Psoas muscle (tissue), 8 donors: ENCODE measurements around the gene ACTL6B. TPM values are rescaled to one million over a fixed set of nuclear protein-coding genes. Genes with fewer than 3 reads are reported as not detected.

Source experiments
- ATAC-seq, 4 donors: fragments of 200-7000 bp; cut with Tn5 transposase; one replicate each; pipeline ENCODE4 v1.9.1; 2020; ENCODE audit warnings: moderate library complexity in 3 of 4, mild to moderate bottlenecking in 2 of 4
- DNase-seq, 2 donors: peaks; one replicate each; pipeline ENCODE4 v3.0.0-alpha.2; 2020
- H3K27ac ChIP-seq: fragments of 200-600 bp; one replicate; pipeline ENCODE4 v1.8.0; 2022
- H3K27me3 ChIP-seq, 3 donors: fragments of 200-600 bp in 1 of 3; one replicate each; pipeline versions ENCODE4 v1.6.1 to v1.8.0; 2013 to 2022; ENCODE audit warnings: low read length in 2 of 3, mild to moderate bottlenecking in 2 of 3, moderate library complexity in 1 of 3; ENCODE audit not compliant: insufficient read depth in 3 of 3
- H3K36me3 ChIP-seq, 2 donors: fragments of 200-600 bp in 1 of 2; one replicate each; pipeline versions ENCODE4 v1.6.1 to v1.8.0; 2013 to 2022; ENCODE audit warnings: low read depth in 1 of 2, mild to moderate bottlenecking in 1 of 2, moderate library complexity in 1 of 2; ENCODE audit not compliant: insufficient read depth in 1 of 2
- H3K4me1 ChIP-seq: fragments of 200-600 bp; one replicate; pipeline ENCODE4 v1.8.0; 2022
- H3K4me3 ChIP-seq: fragments of 200-600 bp; one replicate; pipeline ENCODE4 v1.8.0; 2022; ENCODE audit warnings: mild to moderate bottlenecking
- H3K9me3 ChIP-seq: fragments of 200-600 bp; one replicate; pipeline ENCODE4 v1.8.0; 2022
- CTCF ChIP-seq: fragments of 200-600 bp; IDR thresholded peaks from one replicate; pipeline ENCODE4 v1.8.0; 2022; ENCODE audit warnings: antibody characterized with exemption
- WGBS, 3 donors: extraction: QIAGEN DNeasy Blood & Tissue Kit; methylation state at CpG; one replicate each; pipeline versions ENCODE4 v1.1.6 to v1.1.7; 2013; 5-methylcytosine and 5-hydroxymethylcytosine counted together
- intact Hi-C, 2 donors: fragments of 100-400 bp; cut with DNase I; formaldehyde crosslinking; loops; one replicate each; pipeline versions ENCODE4 v1.11.0 to v1.14.2; 2022
- polyA plus RNA-seq, 3 donors: library from polyadenylated mRNA; stranded (reverse); fragments of 200-250 nt; gene quantifications; one replicate each; pipeline ENCODE4 v1.2.3, GENCODE V29; 2013
- total RNA-seq, 4 donors: library from RNA; stranded (reverse); fragmentation: NEBNext Ultra II Directional in 2 of 4; extraction: Animal tissue kit (Norgen Biotek cat#: 25700) in 2 of 4; gene quantifications; one replicate each; pipeline versions ENCODE4 v1.2.1 to v1.2.4, GENCODE V29; 2021 to 2023
- donor health status: healthy with polysubstance abuse.
- donor health status: DM: no; HTN: no; CAD: no; lungs with moderate emphysema.
- donor health status: Bipolar disorder and iron deficiency.
- donor health status: healthy.
- donor health status: DM: yes; HTN: yes; CAD: no.
- donor health status: DM: no; HTN: no; CAD: no.
- donor health status: DM: no; HTN: no; CAD: no.
- donor health status: DM: yes; HTN: yes; CAD: no.

The ACTL6B gene
- total and polyA plus RNA-seq, 7 donors, result 0.03 TPM; not detected in 6

GRCh38 chr7:100609958-100610357 lies 46.3 kb downstream of the ACTL6B start:
- H3K4me3 ChIP-seq, result no peak overlapping the region
- H3K9me3 ChIP-seq, result no peaks in the 10 kb centered on the region
- DNase-seq (no peak), ATAC-seq (no peak)
- no peaks in the 10 kb centered on the region for H3K27me3 ChIP-seq
- no peak overlapping the region for H3K27ac ChIP-seq
- H3K36me3 ChIP-seq, result peaks cover 0 to 2% of the 10 kb centered on the region in 2 donors
- H3K4me1 ChIP-seq, result peaks cover 3% of the 10 kb centered on the region
- TF ChIP-seq CTCF, result no peak
- intact Hi-C loops, result loop anchor here (5.0 kb wide), 2 partner anchors 62 to 82 kb away; partner anchors contain the start of genes GNB2 (in 2 of the 2) and GIGYF1 (in 1 of the 2)
- WGBS, 3 donors, result 93 to 95% (median 95%) methylated on average over 5 of the region's 5 CpGs

GRCh38 chr7:100607111-100607510 lies 49.1 kb downstream of the ACTL6B start:
- TF ChIP-seq CTCF, result no peak
- no peak for ATAC-seq
- intact Hi-C loops, result loop anchor here in 1 of 2 donors (5.0 kb wide), 1 partner anchor 85 kb away; the partner anchor contains the start of gene GIGYF1

GRCh38 chr7:100606313-100606712 lies 49.9 kb downstream of the ACTL6B start:
- Histone ChIP-seq H3K9me3 (no peaks in the 10 kb centered on the region), H3K27me3 (peaks cover 0 to 3% (median 0%) of the 10 kb centered on the region in 3 donors), H3K27ac (no peak overlapping the region), H3K36me3 (no peaks in the 10 kb centered on the region), H3K4me3 (no peak overlapping the region), H3K4me1 (peaks cover 5% of the 10 kb centered on the region)
- DNase-seq, result no peak
- WGBS, 3 donors, result 86 to 91% (median 90%) methylated on average over 12 of the region's 12 CpGs
- intact Hi-C loops, result loop anchor here in 1 of 2 donors (5.0 kb wide), 1 partner anchor 86 kb away; the partner anchor contains the start of gene GIGYF1
- ATAC-seq, result no peak
- TF ChIP-seq CTCF, result no peak

More at GRCh38 chr7:100607111-100607510, 49.1 kb downstream of the ACTL6B start:
- Histone ChIP-seq H3K4me1 (peaks cover 5% of the 10 kb centered on the region), H3K27ac (no peak overlapping the region), H3K9me3 (no peaks in the 10 kb centered on the region), H3K36me3 (no peaks in the 10 kb centered on the region), H3K4me3 (no peak overlapping the region), H3K27me3 (peaks cover 0 to 3% (median 0%) of the 10 kb centered on the region in 3 donors)
- 91 to 96% (median 95%) methylated on average over 8 of the region's 8 CpGs for WGBS, 3 donors
- no peak for DNase-seq

GRCh38 chr7:100604976-100605911 lies 51.0 kb downstream of the ACTL6B start:
- no peak for TF ChIP-seq CTCF
- Histone ChIP-seq H3K4me3 (peak overlapping the region; percentile 80), H3K9me3 (no peaks in the 10 kb centered on the region), H3K27me3 (peaks cover 0 to 8% (median 3%) of the 10 kb centered on the region in 3 donors), H3K36me3 (no peaks in the 10 kb centered on the region), H3K4me1 (peaks cover 5% of the 10 kb centered on the region), H3K27ac (no peak overlapping the region)
- 13 to 15% (median 15%) methylated on average over 54 to 68 of the region's 68 CpGs for WGBS, 3 donors
- ATAC-seq (peak in 3 of 4 donors; percentile 18 to 35 (median 23)), DNase-seq (peak; percentile 35 to 63)
- intact Hi-C loops, result loop anchor here (2.0 to 5.0 kb wide), 2 partner anchors 18 to 87 kb away; partner anchors contain the start of genes FBXO24 (in 1 of the 2), GIGYF1 (in 1 of the 2) and LRCH4 (in 1 of the 2)
